Measurements from ENCODE around the gene FRRS1L.

GRCh38 chr9:109115931-109116526 is 51.0 kb downstream of the FRRS1L start:
- TF ChIP-seq CTCF (conservative IDR thresholded peaks at IDR 0.05): no peak
- TF ChIP-seq ZFX (IDR thresholded peaks at IDR 0.05): no peak

Data from C4-2B (cell line).